GM19372 (cell line): ENCODE results near the gene FKBP14.
"Not testable (repeated sequence)": the region's sequence is repeated elsewhere in the genome, so short reads cannot be mapped to it uniquely, and the experiment has no call there.

Source experiments
- ATAC-seq: cut with Tn5 transposase; IDR thresholded peaks from one replicate; pipeline ENCODE4 v1.9.1; 2021; ENCODE audit warnings: mild to moderate bottlenecking, low read depth, moderate library complexity; ENCODE audit not compliant: unreplicated experiment

FKBP14 gene

GRCh38 chr7:29965030-29965429 lies 61.5 kb downstream of the FKBP14 start:
- no peak for ATAC-seq

- ATAC-seq, result no peak
Measured at GRCh38 chr7:29962035-29962434, 64.5 kb downstream of the FKBP14 start.

GRCh38 chr7:29961611-29962010 lies 64.9 kb downstream of the FKBP14 start:
- ATAC-seq, result not testable (repeated sequence)
